Measurements from ENCODE around the gene LOXL1. TPM values are rescaled to one million over a fixed set of nuclear protein-coding genes. Genes with fewer than 3 reads are reported as not detected.

The LOXL1 gene
- total RNA-seq, 1 experiment from 2014 or later: 11.8 TPM

DNA sequence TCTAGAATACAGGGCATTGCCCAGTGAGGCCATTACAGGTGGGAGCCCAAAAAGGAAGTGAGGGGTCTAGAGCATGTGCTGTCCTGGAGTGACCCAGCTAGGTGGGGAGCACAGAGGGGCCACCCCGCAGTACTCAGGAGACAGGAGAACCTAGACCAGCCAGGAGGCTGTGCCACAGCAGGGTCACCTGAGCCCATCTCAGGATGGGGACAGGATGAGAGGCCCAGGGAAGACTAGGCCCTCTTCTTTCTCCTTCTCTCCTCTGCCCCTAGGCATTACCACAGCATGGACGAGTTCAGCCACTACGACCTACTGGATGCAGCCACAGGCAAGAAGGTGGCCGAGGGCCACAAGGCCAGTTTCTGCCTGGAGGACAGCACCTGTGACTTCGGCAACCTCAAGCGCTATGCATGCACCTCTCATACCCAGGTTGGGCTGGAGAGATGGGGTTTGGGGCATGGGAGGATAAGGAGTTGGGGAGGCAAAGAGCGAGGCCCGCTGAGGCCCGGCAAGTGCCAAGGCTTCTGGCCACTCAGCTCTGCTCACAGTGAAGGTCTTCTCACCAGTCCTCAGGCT, 20.6 kb downstream of the LOXL1 start:
- no peak for DNase-seq
- Histone ChIP-seq H3K36me3 (replicated peaks; ENCODE audit: control insufficient read depth, insufficient read depth, low read length) (no peaks in the 10 kb centered on the region), H3K27me3 (ENCODE audit: control insufficient read depth, insufficient read depth, low read length) (no peaks in the 10 kb centered on the region), H3K4me3 (ENCODE audit: insufficient read depth, low read depth, low read length) (no peak overlapping the region)

DNA sequence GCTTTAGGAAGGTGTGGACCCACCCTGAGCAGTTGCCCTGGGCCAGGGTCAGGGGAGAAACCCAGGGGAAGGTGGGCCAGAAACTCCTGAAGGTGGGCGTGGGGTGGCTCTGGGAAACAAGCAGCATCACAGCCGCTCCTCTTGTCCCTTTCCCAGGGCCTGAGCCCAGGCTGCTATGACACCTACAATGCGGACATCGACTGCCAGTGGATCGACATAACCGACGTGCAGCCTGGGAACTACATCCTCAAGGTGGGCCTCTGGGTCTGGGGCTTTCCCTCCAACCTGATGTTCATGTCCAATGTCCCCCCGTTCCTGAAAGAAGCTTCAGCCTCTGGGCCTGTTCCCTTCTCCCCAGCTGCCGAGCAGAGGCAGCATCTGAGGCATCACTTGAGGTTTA, 21.4 kb downstream of the LOXL1 start:
- no peaks in the 10 kb centered on the region for H3K27me3 ChIP-seq (ENCODE audit: control insufficient read depth, insufficient read depth, low read length)
- no peak for DNase-seq
- H3K4me3 ChIP-seq (ENCODE audit: insufficient read depth, low read depth, low read length): no peak overlapping the region
- no peaks in the 10 kb centered on the region for H3K36me3 ChIP-seq (replicated peaks; ENCODE audit: control insufficient read depth, insufficient read depth, low read length)

DNA sequence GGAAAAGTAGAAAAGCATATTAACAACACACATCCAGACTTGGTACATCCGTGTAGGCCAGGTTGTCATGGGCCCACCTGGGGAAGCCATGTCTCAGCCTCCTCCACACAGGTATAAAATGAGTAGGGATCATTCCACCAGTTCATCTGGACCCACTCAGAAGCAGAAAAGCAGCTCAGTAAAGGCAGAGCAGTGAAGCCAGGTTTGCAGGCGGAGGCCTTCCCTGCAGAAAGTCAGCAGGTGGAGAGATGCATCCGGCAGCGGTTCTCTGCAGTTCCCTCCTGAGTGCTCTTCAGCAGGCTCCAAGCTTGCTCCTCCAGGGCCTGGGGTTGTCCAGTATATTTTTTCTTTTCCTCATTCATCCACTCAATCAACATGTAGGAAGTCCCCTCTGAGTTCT, 22.1 kb downstream of the LOXL1 start:
- DNase-seq: no peak
- Histone ChIP-seq H3K27me3 (ENCODE audit: control insufficient read depth, insufficient read depth, low read length) (no peaks in the 10 kb centered on the region), H3K36me3 (replicated peaks; ENCODE audit: control insufficient read depth, insufficient read depth, low read length) (no peaks in the 10 kb centered on the region), H3K4me3 (ENCODE audit: insufficient read depth, low read depth, low read length) (no peak overlapping the region)

DNA sequence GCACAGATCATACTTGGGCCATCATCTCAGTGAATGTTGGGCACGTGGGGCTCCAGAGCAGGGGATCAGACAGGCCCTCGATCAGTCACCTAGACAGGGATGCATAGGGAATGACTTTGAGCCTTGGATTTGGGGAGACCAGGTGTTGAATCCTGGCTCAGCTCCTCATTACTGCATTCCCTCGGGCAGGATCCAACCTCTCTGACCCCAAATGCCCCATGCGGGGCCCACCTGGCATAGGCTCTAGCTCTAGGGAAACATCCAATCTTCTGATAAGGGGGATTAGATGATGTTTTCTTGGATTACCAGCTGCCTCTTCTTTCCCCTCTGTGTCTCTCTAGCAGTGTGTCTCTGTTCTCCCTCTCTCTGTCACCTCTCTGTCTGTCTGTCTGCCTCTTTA, 22.7 kb downstream of the LOXL1 start:
- no peak for DNase-seq
- H3K4me3 ChIP-seq (ENCODE audit: insufficient read depth, low read depth, low read length): no peak overlapping the region
- no peaks in the 10 kb centered on the region for H3K36me3 ChIP-seq (replicated peaks; ENCODE audit: control insufficient read depth, insufficient read depth, low read length)
- no peaks in the 10 kb centered on the region for H3K27me3 ChIP-seq (ENCODE audit: control insufficient read depth, insufficient read depth, low read length)

DNA sequence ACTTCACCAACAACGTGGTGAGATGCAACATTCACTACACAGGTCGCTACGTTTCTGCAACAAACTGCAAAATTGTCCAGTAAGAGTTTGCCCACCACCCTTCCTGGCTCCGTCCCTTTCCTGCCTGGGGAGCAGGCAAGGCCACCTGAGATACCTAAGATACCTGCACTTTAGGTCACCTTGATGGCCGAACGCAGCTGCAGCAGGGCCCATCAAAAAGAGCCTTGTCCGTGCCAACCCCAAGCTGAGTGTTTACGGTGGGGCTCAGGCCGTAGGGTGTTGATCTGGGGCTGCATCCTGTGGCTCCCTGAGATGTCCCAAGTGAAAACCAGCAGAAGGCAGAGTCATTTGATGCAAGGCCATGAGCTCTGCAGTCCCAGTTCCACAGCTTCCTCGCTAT, 23.2 kb downstream of the LOXL1 start:
- DNase-seq: no peak
- no peak overlapping the region for H3K4me3 ChIP-seq (ENCODE audit: insufficient read depth, low read depth, low read length)
- no peaks in the 10 kb centered on the region for H3K36me3 ChIP-seq (replicated peaks; ENCODE audit: control insufficient read depth, insufficient read depth, low read length)
- H3K27me3 ChIP-seq (ENCODE audit: control insufficient read depth, insufficient read depth, low read length): no peaks in the 10 kb centered on the region

DNA sequence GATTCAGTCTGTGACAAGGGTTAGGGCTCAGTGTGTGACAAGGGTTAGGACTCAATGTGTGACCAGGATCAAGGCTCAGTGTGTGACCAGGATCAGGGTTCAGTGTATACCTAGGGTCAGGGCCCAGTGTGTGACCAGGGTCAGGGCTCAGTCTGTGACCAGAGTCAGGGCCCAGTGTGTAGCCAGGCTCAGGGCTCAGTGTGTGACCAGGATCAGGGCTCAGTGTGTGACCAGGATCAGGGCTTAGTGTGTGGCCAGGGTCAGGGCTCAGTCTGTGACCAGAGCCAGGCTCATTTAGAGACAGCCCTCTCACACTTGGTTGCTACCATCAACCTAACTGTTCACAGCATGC, 24.2 kb downstream of the LOXL1 start:
- Histone ChIP-seq H3K36me3 (replicated peaks; ENCODE audit: control insufficient read depth, insufficient read depth, low read length) (no peaks in the 10 kb centered on the region), H3K4me3 (ENCODE audit: insufficient read depth, low read depth, low read length) (no peak overlapping the region), H3K27me3 (ENCODE audit: control insufficient read depth, insufficient read depth, low read length) (no peaks in the 10 kb centered on the region)
- DNase-seq: no peak

DNA sequence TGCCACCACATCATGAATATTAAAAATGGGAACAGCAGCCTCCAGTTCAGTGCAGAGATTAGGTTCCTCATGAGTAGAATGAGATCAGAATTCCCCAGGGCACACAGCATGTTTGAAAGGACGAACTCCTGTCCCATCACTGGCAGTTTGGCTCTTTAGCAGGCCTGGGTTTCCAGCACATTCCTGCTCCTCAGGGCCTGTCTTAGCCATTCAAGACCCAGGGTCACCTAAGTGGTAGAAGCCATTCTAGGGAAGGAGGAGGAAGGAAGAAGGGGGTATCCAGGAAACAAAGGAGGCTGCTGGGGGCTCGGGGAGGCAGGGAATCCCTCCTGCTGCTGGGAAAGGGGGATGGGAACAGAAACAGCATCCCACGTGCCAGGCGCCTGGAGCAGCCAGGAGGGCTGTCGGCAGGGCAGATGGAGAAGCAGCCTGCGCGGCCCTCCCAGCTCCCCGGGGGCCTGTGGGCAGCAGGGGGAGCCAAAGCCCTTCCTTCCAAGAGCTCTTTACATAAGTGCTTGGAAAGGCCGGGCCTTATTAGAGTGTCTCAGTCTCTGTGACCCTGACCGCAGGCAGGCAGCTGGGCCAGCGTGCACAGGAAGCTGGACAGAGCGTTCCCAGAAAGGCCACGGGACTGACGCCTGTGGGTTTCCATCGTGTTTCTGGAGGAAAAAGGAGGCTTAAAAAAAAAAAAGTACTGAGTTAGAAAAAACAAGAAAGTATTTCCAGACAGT, 24.7 kb downstream of the LOXL1 start:
- Histone ChIP-seq H3K27me3 (ENCODE audit: control insufficient read depth, insufficient read depth, low read length) (no peaks in the 10 kb centered on the region), H3K36me3 (replicated peaks; ENCODE audit: control insufficient read depth, insufficient read depth, low read length) (no peaks in the 10 kb centered on the region), H3K4me3 (ENCODE audit: insufficient read depth, low read depth, low read length) (no peak overlapping the region)
- DNase-seq: peak; percentile 97

DNA sequence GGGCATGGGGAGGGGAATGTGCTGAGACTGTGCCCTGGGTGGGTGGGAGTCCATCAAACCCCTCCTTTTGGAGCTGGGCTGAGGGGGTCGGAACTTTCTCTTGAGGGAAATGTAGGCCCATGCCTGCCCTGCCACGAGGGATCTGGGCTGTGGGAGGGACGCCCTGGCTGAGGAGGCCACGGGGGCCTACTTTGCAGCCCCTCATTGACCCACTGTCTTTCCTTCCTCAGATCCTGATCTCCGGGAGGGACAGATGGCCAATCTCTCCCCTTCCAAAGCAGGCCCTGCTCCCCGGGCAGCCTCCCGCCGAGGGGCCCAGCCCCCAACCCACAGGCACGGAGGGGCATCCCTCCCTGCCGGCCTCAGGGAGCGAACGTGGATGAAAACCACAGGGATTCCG, 25.3 kb downstream of the LOXL1 start:
- Histone ChIP-seq H3K4me3 (ENCODE audit: insufficient read depth, low read depth, low read length) (no peak overlapping the region), H3K36me3 (replicated peaks; ENCODE audit: control insufficient read depth, insufficient read depth, low read length) (no peaks in the 10 kb centered on the region), H3K27me3 (ENCODE audit: control insufficient read depth, insufficient read depth, low read length) (no peaks in the 10 kb centered on the region)
- peak; percentile 78 for DNase-seq

DNA sequence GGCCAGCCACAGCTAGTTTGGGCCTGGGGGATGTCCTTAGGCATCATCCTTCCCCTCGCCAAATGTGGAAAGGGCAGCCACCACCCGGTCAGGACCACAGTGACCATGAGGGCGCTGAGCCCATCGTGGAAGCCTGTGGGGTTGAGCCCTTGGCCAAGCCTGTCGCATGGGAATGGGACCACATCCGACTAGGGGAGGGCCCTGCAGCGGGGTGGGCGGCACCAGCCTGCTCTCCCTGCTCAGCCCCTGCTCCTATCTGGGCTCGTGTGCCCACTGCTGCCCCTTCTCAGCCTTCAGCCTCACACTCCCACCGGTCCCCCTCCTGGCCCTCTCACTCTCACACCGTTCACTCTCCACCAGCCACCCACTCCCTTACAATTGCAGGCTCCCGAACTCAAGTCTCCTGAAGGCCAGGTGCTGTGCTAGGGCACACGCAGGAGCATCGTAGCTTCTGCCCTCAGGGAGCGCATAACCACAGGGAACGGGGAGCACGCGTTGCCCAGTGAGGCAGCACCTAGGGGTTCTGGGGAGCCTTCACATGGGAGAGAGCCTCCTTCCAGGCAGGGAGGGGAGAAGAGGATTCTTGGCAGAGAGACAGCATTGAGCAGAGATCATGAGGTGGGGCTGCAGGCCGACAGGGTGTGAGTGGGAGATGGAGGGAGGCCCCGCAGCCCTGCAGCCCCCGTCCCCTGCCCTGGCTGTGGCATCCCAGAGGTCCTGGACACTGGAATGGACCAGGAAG, 26.1 kb downstream of the LOXL1 start:
- DNase-seq: no peak
- Histone ChIP-seq H3K4me3 (ENCODE audit: insufficient read depth, low read depth, low read length) (no peak overlapping the region), H3K36me3 (replicated peaks; ENCODE audit: control insufficient read depth, insufficient read depth, low read length) (no peaks in the 10 kb centered on the region), H3K27me3 (ENCODE audit: control insufficient read depth, insufficient read depth, low read length) (no peaks in the 10 kb centered on the region)

DNA sequence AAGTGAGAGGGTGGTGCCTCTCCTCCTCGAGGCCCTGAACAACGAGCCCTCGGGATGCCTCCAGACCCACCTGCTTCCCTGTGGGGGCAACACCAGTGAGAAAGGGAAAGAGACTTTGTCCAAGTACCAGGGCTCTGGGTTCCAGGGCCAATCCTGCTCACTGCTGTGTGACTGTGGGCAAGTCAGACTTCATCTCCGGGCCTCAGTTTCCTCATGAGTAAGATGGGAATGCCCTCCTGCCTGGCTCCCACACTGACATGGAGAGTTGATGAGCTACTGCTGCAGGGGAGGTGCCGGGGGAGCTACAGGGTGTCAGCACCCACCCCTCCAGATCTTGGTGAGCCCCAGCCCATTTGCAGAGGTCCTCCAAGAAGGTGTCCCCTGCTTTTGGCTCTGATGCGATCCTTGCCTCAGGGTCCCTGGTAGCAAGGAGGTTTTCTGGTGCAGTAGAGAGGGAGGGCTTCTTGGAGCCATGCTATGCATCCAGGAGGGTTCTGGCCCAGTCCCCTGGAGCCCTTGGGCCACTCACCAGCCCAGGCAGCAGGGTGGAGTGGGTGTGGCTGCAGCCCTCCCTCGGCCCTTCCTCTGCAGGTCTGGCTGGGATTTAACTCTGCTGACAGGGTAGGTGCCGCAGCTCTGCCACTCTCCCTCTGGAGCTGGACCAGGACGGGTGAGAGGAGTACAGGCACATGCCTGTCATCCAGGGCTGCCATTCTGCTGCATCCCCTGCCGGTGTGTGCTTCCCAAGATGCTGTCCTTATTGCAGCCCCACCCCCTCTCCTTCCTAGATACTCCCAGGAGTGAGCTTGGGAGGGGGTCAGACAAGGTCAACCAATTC, 26.9 kb downstream of the LOXL1 start:
- Histone ChIP-seq H3K36me3 (replicated peaks; ENCODE audit: control insufficient read depth, insufficient read depth, low read length) (no peaks in the 10 kb centered on the region), H3K4me3 (ENCODE audit: insufficient read depth, low read depth, low read length) (no peak overlapping the region), H3K27me3 (ENCODE audit: control insufficient read depth, insufficient read depth, low read length) (no peaks in the 10 kb centered on the region)
- peak; percentile 37 for DNase-seq

DNA sequence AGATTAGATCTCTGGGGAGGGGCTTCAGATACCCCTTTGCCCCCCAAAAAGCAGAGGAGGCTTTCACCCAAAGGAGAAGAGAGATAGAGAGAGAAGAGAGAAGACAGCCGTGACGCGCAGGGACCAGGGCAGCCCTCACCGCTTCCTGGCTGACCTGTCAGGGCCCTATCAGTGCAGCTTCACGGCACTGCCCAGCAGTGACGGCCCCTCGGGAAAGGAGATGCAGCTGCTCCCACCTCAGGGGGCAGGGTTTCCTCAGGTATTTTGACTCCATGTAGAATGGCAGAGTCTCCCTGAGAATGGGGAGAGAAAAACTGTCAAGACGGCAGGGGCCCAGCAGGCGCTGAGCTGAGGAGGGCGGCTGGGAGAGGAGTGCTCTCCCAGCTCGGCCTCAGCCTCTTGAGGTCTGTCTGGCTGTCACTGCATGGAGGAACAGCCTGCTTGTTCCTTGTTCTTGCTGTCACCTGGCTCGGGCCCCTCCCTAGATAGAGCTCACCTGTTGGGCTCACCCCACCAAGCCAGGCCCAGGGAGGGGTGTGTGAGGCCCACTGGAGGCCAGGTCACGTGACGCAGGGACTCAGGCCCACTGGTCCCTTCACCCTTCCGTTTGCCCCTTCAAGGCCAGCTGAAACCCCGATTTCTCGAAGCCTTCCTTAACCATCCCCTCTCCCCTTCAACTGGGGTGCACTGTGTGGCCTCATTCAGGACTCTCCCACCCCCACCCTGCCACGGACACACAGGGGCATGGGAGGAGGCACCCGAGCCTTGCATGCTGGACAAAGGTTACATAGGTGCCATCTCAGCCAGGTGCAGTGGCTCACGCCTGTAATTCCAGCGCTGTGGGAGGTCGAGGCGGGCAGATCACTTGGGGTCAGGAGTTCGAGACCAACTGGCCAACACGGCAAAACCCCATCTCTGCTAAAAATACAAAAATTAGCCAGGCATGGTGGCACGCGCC, 28.2 kb downstream of the LOXL1 start:
- no peaks in the 10 kb centered on the region for H3K36me3 ChIP-seq (replicated peaks; ENCODE audit: control insufficient read depth, insufficient read depth, low read length)
- no peak overlapping the region for H3K4me3 ChIP-seq (ENCODE audit: insufficient read depth, low read depth, low read length)
- peak; percentile 62 for DNase-seq
- no peaks in the 10 kb centered on the region for H3K27me3 ChIP-seq (ENCODE audit: control insufficient read depth, insufficient read depth, low read length)

DNA sequence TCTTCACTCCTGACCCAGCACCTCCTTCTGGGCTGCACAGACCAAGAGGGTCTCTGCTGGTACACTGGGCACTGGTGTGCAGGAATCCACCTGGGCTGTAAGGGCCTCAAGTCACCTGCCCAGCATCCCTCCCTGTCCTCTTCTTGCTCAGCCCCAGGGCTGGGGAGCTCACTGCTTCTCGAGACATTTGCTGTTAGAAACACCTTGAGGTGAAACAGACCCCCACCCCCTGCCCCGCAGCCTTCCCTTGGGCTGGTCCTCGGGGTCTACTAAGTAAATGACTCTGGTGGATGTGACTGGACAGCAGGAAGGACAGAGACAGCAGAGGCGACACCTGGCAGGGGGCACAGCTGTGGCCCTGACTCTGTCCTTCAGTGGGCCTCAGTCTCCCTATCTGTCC, 29.1 kb downstream of the LOXL1 start:
- Histone ChIP-seq H3K36me3 (replicated peaks; ENCODE audit: control insufficient read depth, insufficient read depth, low read length) (no peaks in the 10 kb centered on the region), H3K27me3 (ENCODE audit: control insufficient read depth, insufficient read depth, low read length) (no peaks in the 10 kb centered on the region), H3K4me3 (ENCODE audit: insufficient read depth, low read depth, low read length) (no peak overlapping the region)
- DNase-seq: no peak

DNA sequence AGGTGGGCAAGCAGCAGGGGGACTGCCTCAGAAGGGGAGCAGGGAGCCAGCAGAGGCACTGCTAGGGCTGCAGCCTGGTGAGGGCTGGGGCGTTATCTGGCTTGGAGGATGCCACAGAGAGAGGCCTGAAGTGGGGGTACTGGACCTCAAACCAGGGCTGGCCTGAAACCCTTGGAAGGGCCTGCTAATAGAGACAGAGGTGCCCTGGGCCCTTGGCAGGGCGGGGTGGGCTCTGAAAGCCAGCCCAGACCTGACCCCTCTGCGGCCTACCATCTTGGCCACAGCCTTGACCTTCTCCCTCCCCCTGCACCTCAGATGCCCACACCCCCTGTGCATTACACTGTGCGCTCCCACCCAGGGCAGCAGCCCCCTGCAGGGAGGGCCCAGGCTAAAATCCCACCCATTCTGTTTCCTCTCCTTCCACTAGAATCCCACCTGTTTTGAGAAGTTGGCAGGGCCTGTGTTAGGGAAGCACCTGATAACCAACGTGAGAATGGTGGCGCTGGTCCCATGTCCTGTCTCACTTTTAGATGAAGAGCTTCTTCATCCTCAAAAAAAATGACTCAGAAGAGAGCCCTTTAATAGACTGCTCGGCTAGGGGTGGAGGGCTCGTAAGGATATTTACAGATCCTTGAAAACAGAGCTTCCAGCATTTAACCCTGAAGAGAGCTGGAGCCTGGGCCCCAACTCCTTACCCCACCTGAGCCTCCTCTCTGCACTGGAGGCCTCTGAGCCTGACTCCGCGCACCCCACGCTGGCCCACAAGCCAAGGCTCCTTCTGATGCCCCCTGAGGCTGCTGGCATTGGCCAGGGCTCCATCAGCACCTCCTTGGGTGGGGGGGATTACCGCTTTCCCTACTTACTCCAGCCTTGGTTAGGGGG, 29.8 kb downstream of the LOXL1 start:
- no peak overlapping the region for H3K4me3 ChIP-seq (ENCODE audit: insufficient read depth, low read depth, low read length)
- H3K27me3 ChIP-seq (ENCODE audit: control insufficient read depth, insufficient read depth, low read length): no peaks in the 10 kb centered on the region
- no peaks in the 10 kb centered on the region for H3K36me3 ChIP-seq (replicated peaks; ENCODE audit: control insufficient read depth, insufficient read depth, low read length)
- DNase-seq: peak; percentile 36

All from H7 (cell line).